Measurements from ENCODE around the gene YPEL1. TPM values are rescaled to one million over a fixed set of nuclear protein-coding genes. Genes with fewer than 3 reads are reported as not detected.

Gene YPEL1
- total RNA-seq: 1.1 and 2.1 TPM in 2 replicates

GRCh38 chr22:21735200-21736083, at the start of gene YPEL1:
YPEL1 (minus strand) TSS chr22:21735794; CDS start chr22:21710744, 25,050 bp downstream.

Other genes starting within 250 kb of the YPEL1 start
- gene RIMBP3C, start 184.3 kb downstream of the YPEL1 start, total RNA-seq: 0.14 and 0.18 TPM in 2 replicates
- gene UBE2L3, start 168.1 kb downstream of the YPEL1 start, total RNA-seq: 25.5 and 28.9 TPM in 2 replicates
- gene YDJC, start 105.8 kb downstream of the YPEL1 start, total RNA-seq: 9.1 and 9.4 TPM in 2 replicates
- gene CCDC116, start 103.0 kb downstream of the YPEL1 start, total RNA-seq: 0.14 and 0.18 TPM in 2 replicates
- 31.4 and 33.0 TPM in 2 replicates for gene SDF2L1, start 93.5 kb downstream of the YPEL1 start, total RNA-seq
- gene PPIL2, start 69.8 kb downstream of the YPEL1 start, total RNA-seq: 13.7 and 19.1 TPM in 2 replicates
- 31.0 and 33.7 TPM in 2 replicates for gene MAPK1, start 131.9 kb upstream of the YPEL1 start, total RNA-seq
- 21.0 and 30.0 TPM in 2 replicates for gene PPM1F, start 217.1 kb upstream of the YPEL1 start, total RNA-seq
- 13.2 and 18.5 TPM in 2 replicates for gene TOP3B, start 247.0 kb upstream of the YPEL1 start, total RNA-seq